GM19099 (cell line): Measurements from ENCODE around the gene ATP2B3.

Experiments used
- POLR2A ChIP-seq: IDR thresholded peaks from 3 replicates; pipeline ENCODE4 v1.6.1; 2011; ENCODE audit warnings: low read depth; ENCODE audit not compliant: insufficient read length; ENCODE audit errors: extremely low read depth

Gene ATP2B3

GRCh38 chrX:153514259-153514658 is 3.2 kb upstream of the ATP2B3 start:
- TF ChIP-seq POLR2A = no peak

GRCh38 chrX:153515435-153515834 is 2.0 kb upstream of the ATP2B3 start:
- no peak for TF ChIP-seq POLR2A

DNA sequence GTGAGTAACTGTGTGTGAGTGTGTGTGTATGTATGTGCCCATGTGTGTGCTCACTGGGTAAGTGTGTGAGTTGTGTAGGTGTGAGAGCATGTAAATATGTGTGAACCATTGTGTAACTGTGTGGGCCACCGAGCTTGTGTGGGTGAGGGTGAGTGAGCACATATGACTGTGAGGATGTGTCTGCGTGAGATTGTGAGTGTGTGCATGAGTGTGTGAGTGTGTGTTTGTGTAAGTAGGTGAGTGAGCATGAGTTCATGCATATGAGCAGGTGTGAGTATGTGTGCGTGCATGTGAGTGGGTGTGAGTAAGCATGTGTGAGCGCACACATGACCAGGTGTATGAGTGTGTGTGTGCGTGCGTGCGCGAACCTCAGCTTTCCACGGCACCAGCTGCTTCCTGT is 1.4 kb upstream of the ATP2B3 start:
- no peak for TF ChIP-seq POLR2A

DNA sequence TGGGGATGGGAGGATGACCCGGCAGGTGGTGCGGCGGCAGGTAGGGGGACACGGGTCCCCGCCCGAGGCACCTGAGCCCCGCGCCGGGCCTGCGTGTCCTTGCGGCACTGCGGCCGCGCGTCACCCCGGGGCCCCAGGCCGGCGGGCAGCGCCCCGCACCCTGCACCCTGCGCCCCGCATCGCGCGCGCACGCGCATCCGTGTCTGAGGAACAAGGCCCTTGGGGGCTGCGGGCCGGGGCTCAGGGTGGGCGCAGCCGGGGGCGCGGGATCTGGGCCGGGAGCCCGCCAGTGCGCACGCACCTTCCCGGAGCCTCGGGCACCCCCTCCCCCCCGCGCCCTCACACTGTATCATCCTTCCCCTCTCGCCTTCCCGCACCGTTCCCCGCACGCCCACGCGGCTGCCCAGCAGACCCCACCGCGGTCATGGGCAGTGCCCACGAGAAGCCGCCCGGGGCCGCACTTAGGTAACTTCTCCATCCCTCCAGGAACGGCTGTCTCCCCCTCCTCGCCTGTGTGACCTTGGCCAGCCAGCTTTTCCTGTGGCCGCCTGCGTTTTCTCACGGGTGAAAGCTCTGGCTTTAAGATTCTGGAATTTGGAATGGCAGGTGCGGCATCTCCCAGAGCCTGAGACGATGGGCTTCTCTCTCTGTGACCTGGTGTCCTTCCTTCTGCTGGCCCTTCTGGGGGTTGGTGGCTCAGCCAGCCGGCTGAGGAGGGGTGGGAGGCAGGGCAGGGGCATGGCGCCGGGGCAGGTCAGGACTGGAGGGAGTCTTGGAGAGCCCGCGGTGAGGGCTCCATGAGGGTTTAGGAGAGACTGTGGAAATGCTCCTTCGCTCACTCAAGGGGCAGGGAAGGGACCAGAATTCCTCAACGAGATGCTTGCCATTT is 748 bp downstream of the ATP2B3 start:
- TF ChIP-seq POLR2A = no peak

DNA sequence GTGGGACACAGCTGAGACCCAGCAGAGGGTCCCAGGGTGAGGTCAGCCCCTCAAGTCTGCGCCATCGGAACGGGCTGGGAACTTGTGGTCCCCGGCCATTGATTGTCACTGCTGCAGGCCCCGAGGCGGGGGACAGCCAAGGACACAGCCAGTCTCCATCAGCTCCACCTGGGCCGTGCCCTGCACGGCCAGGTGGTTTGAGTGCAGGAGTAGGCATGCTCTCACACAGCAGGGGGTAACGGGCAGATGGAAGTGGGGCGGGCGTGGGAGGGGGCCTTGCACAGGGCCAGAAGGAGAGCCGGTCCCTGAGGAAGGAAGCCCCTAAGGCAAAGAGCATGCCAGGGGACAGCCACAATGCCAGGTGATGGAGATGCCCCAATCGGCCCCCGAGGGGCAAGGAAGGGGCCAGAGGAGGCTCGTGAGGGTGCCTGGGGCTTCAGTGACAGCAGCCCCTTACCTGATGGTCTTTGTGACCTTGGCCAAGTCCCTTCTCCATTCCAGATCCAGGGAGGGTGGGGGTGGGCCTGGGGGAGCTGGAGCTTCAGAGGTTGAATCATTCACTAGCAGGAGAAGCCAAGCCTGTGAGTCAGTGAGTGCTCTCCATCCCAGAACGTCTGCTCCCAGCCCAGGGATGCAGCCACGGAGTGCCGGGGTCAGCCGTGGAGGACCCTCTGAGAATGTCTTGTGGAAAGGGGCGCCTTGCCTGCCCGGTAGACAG is 2.3 kb downstream of the ATP2B3 start:
- no peak for TF ChIP-seq POLR2A

DNA sequence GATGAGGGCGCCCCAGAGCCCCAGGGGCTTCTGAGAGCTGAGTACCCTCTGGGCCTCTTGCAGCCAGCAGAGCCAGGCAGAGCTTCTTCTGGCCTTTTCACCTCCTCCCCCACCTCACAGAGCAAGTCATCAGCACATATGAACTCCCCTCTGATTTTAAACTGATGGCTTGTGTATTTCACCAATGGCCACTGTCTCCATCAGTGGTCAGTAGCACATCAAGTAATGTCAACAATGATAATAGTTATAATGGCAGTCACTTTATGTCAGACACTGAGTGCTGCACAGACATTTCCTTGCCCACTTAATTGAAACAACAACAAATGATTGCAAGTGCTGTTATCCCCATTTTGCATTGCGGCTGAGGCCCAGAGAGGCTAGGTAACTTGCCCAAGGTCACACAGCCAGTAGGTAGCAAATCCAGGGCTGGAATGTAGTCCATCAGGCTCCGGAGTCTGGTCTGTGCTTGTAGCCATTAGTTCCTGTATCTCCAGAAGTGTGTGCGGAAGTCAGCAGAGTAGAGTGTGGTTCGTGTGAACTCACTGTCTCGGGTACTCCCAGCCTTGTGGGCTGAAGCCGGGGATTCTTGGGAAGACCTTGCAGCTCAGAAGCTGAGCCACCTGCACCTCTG is 3.0 kb downstream of the ATP2B3 start:
- no peak for TF ChIP-seq POLR2A

- no peak for TF ChIP-seq POLR2A
Observed at GRCh38 chrX:153521034-153521433, 3.6 kb downstream of the ATP2B3 start.

DNA sequence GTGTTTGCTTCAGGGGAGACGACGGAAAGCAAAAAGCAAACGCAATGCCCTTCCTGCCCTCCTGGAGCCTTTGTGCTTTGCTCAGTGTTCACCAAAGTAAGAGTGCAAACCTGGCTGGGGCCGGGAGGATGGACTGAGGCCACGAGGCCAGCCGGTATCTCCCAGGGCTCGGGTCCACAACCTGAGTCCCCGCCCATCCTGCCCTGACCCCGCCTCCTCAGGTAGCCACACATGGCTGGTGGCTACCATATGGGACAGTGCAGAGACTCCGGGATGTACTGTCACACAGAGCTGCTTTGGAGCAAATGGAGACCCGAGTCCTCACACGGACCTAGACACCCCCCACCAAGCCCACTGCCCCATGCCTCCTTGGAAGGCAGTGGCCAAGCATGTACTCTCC is 4.8 kb downstream of the ATP2B3 start:
- no peak for TF ChIP-seq POLR2A

- TF ChIP-seq POLR2A = no peak
Observed at GRCh38 chrX:153523269-153523668, 5.8 kb downstream of the ATP2B3 start.

GRCh38 chrX:153524234-153524633 is 6.8 kb downstream of the ATP2B3 start:
- TF ChIP-seq POLR2A = no peak

- no peak for TF ChIP-seq POLR2A
Observed at GRCh38 chrX:153525451-153525850, 8.0 kb downstream of the ATP2B3 start.

DNA sequence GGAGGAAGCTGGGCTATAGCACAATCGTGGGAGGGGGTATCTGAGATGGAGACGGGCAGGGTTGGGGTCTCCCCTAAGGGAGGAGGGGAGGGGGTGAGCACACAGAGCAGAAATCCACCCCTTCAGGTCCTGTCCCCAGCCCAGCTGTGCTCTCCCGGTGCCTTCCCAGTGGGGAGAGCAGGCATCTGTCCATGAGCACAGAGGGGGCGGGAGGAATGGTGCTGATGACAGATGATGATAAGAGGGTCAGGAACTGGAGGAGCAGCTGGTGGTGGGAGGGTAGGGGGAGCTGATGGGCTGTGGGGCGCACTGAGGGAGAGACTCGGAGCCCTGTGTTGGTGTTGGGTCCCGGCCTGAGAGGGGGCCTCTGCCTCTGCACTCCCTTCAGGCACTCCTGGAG is 8.6 kb downstream of the ATP2B3 start:
- no peak for TF ChIP-seq POLR2A

- TF ChIP-seq POLR2A = no peak
Observed at GRCh38 chrX:153526801-153527200, 9.4 kb downstream of the ATP2B3 start.

DNA sequence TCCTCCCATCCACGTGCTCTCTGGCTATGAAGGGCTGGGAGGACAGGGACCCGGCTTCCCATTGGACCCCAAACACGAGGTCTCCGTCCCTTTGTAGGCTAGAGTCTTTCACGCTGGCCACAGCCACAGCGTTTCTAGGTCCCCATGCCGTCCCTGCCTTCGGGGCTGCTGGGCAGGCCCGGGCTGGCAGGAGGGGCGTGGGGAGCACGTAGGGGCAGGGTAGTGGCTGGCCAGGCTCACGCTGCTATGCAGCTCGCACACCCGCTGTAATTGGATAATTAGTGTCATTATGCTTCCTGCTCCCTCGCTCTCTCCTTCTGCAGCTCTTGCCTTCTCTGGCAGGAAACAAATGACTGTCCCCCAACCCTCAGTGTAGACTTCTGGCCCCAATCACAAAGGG is 9.8 kb downstream of the ATP2B3 start:
- no peak for TF ChIP-seq POLR2A

- no peak for TF ChIP-seq POLR2A
Observed at GRCh38 chrX:153530411-153531129, 13.1 kb downstream of the ATP2B3 start.
